Stimulated activated CD4-positive, alpha-beta T cell treated with anti-CD3 and anti-CD28 coated beads, Interleukin-15, amount 100 ng/mL, for 24 hours (primary cell): ENCODE results near the gene PIK3R1.

ENCODE experiments used
- DNase-seq: peaks from one replicate; pipeline ENCODE4 v3.0.0-alpha.2; 2020

Gene PIK3R1

DNA sequence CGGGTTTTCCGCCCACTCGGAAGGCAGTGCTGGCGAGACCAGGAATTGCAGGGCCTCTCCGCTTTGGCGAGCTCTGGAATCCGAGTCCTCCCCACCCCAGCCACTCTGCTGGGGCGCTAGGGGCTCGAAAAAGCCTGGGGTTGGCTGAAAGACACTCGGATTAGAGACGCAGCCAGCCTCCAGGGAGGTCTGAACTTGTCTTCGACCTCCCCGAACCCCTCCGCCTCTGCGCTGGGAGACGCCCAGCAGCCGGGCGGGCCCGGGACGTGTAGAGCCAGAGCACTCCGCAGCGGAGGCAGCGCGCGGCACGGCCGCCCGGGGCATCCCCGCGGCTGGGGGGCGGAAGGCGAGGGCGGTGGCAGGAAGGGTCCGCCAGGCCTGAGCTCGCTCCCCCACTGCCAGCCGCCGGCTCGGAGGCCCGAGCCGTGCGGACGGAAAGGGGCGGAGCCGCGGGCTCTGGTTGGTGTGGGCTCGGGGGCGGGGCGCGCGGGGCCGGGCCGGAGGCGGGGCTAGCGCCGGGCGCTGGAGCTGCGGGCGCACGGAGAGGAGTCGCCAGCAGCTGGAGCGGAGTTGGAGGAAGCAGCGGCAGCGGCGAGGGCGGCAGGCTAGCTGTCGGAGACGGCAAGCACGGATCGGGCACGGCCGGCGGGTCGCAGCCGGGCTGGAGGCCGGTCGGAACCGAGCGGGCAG lies at the start of gene PIK3R1:
Gene PIK3R1, plus strand, starts transcription at position 549 of the 690 bp plus-strand sequence. CDS start 10,920 bp downstream, outside the sequence.
- DNase-seq = peak; percentile 96

DNA sequence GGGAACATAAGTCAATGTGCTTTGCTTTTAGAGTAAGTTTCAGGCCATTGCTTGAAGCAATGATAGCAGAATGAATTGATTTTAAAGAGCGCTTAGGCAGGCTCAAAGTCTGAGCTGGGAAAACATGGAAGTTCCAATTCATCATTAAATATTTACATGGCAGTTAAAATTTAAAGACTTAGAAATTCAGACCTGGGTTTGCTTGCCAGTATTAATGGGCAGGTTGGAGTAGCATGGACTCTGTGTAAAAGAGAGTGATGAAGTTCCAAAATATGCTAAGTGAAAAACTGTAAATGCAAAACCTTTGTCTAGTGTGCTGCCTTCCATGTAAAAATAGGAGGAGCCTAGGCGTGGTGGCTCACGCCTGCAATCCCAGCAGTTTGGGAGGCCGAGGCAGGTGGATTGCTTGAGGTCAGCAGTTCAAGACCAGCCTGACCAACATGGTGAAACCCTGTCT lies 48.3 kb upstream of the PIK3R1 start:
- DNase-seq = no peak

DNA sequence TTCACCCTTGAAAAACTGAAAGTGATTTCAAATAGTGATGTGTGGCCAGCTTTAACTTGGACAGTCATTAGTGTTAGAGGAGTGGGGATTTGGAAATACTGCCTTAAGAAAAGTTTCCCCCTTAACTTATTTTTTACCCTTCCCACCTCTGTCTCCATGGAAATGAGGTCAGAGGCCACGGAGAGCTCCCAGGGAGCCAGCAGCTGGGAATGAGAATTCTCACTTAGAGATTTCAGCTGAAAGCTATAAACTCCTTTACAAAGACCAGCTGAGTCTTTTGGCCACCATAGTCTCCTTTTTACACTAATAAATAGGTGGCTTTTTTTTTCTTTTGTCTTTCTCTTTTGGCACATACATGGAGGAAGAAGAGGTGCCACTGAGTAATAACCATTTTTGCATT lies 45.7 kb upstream of the PIK3R1 start:
- DNase-seq = no peak

DNA sequence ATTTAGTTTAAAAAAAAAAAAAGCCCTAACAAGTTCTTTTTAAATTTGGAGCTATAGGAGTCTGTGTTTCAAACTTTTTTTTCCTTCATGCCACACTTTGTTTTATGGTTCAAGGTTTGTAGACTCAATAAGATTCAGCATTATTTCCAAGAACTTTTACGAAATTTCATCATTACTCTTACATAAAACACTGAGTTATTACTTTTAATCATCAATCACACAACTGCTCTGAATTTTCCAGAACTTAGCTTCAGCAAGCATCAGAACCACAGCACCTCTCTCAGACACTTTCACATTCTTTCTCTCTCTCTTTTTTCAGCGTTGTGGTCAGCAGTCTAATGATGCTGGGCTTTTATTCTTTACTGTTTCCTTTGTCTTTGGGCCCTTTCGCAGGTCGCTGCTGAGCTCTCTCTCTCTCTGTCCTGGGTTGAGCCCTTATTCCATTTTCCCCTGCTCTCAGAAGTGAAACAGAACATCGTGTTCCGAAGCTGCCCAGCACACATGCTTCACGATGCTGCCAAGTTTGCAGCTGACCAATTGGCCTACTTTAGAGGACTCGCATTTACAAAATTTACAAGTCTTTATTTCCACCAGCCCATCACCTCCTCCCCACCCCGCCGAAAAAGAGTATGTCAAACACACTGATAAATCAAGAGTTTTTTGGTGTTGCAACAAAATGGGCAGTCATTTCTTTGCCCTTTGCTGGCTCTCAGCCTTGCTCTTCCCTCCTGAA lies 44.6 kb upstream of the PIK3R1 start:
- DNase-seq = no peak

DNA sequence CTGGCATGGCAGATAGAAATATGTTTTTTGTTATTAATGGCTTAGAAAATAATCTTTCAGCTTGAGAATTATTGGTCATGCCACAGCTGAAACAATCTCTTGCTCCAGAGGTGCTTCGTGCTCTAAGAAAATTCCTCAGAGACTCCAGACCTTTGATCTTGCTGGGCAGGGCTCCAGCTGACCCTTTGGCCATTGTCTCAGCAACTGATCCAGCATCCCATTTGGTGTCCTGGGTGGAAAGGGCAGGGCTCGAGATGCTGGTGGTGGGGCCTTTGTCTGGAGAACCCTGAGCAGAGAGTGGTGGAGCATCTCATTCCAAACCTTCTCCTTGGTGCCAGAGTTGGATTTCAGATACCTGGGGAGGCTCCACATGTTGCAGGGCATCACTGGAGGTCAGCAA lies 43.2 kb upstream of the PIK3R1 start:
- DNase-seq = no peak

DNA sequence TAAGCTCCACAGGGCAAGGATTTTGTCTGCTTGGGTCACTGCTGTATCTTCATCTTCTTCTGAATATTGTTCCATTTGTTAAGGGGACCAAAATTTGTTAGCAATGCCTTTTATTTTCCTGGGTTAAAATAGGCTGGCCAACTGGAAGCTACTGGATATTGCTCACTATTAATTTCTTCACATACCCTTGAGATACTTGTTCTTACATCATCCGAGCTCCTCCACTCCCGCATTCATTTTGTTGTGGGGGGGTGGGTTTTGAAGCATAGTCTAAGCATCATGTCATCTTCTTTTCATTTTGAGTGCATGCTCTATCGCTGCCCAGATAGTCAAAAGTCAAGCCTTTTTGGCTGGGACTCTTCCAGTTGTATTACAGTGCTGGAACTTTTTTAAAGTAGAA lies 42.5 kb upstream of the PIK3R1 start:
- no peak for DNase-seq

DNA sequence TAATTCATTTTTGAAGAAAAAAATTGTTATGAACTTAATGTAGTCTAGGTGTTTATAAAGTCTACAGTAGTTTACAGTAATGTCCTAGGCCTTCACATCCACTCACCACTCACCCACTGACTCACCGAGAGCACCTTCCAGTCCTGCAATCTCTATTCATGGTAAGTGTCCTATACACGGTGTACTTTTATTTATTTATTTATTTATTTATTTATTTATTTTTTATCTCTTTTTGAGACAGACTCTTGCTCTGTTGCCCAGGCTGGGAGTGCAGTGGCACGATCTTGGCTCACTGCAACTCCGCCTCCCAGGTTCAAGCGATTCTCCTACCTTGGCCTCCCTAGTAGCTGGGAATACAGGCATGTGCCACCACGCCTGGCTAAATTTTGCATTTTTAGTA lies 39.3 kb upstream of the PIK3R1 start:
- DNase-seq = no peak

DNA sequence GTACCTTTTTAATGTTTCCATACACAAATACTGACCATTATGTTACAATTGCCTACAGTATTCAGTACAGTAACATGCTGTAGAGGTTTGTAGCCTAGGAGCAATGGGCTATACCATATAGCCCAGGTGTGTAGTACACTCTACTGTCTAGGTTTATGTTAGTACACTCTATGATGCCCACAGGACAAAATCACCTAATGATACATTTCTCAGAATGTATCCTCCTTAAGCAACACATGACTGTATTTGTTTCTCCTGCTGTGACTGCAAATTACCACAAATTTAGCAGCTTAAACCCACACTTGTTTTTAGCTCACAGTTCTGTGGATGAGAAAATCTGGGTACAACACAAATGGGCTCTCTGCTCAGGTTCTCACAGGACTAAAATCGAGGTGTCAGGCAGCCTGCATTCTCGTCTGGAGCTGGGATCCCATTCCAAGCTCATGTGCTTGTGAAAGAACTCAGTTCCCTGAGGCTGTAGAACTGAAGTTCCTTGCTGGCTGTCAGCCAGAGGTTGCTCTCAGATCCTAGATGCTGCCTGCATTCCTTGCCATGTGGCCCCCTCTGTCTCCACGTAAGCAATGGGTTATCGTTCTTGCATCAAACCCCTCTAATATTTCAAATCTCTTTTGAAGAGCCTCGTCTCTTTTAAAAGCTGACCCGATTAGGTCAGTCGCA lies 38.6 kb upstream of the PIK3R1 start:
- DNase-seq = no peak

DNA sequence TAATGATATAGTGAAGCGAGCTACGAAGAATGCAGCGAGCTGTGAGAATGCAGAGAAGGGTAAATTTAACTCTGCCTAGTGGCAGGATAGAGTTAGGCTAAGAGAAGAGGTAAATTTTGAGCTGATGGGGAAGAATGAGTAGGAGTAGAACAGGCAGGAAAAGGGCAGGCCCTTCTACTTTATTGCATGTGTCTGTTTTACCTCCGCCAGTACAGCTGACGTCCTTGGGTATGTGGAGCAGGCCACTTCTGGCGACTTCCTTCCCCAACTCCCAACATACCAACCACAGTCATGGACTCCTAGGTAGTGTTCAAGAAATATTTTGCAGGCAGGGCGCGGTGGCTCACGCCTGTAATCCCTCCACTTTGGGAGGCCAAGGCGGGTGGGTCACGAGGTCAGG lies 37.9 kb upstream of the PIK3R1 start:
- DNase-seq = no peak

DNA sequence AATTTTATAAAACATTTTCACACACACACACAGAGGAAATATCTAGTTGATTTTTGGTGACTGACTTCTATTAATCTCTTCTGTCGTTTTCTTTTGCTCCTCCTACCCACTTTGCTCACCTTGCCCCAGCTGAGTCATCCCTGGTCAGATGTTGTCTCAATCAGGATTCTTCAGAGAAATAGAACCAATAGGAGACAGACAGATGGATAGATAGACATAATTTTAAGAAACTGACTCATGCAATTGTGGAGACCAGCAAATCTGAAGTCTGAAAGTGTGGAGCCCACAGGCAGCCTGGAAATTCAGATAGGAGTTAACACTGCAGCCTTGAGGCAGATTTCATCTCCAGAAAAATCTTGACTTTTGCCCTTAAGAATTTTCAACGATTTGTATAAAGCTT lies 37.0 kb upstream of the PIK3R1 start:
- DNase-seq = peak; percentile 14

DNA sequence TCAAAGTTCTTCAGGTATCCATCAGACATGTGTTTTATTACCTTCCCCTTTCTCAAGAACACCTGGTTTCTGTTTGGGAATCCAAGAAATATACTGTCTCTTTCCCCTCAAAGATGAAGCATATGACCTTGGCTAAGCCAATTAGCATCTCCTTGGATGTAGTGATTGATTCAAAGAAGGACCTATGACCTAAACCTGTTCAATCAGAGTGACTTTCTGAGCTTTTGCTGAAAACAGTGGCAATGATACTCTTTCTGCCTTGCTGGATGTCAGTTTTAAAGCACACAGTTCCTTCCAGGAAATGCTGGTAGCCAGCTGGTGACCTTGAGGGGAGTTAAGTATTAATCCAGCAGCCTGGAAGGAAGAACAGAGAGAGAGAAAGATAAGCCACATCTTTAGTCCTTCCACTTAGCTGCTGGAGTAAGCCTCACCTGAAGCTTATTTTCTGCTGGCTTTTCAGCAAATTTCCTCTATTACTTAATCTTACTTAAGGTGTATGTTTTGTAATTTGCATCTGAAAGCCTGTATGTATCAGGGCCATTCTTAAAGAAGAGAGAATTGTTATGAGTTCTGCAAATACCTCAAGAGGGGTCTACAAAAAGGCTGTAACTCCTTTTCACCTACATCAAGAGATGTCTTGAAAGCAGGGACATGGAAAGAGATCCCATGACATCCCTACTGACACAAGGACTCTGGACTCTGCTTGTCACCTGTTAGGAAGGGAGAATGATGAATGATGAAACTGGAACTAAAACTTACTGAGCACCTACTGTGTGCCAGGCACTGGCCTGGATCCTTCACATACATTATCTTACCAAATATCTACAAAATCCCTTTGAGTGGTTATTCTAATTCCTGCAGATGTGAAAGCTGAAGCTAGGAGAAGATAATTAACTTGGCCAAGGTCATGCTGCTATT lies 35.2 kb upstream of the PIK3R1 start:
- no peak for DNase-seq

DNA sequence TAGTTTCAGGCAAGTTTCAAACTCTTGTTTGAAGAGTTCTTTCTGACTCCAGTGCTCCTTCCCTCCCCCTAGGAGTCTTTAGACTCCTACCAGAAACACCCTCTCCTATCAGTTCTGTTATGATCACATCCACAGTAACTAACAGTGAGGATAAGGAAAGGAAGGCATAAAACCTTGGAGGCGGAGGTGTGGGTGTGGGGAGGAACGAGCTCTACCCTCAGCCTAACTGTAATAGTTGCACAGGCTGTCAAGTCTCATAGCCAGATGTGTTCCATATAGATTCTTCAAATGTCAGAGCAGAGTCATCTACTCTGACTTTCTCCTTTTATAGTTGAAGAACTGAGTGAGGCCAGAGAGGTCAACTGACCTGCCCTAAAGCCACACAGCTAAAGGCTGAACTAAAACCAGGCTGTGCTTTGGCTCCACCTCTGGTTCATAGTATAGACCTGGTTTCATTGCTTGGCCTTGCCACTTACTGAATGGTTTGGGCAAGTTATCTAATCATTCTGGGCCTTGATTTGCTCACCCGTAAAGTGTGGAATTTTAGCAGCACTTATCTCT lies 34.4 kb upstream of the PIK3R1 start:
- no peak for DNase-seq

DNA sequence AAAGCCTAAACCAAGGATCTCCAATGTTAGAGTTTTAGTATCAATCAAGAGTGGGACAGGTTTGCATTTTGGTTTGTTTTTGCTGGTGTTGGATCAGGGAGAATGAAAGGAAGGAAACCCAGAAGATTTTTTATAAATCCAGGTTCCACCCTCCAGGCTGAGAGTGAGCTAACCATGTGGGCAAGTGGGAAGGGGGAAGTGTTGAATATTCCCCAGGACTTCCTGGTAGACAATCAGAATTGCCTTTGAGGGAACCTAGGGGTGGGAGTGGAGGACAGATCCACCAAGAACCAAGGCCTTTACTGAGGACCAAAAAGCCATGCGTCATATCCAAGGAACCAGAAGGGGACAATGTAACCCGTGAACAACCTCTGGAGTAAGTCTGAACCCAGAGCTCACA lies 33.5 kb upstream of the PIK3R1 start:
- no peak for DNase-seq

DNA sequence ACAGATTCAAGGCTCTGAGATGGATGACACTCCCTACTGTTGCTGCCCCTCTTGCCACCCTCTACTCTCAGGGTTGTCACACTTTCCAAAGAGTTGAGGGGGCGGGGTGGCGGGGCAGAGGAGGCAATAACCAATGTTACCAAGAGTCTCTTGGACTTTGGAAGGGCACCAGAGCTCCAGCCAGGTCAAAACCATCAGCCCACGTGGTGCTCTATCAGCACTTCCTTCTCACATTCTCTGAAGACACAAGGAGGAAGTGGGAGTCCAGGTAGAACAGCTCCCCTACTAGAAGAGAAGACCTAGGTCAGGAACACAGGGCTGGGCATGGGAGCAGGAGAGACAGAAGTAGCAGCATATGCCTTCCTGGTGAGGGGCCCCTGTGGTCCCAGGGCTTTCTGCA lies 33.0 kb upstream of the PIK3R1 start:
- no peak for DNase-seq

DNA sequence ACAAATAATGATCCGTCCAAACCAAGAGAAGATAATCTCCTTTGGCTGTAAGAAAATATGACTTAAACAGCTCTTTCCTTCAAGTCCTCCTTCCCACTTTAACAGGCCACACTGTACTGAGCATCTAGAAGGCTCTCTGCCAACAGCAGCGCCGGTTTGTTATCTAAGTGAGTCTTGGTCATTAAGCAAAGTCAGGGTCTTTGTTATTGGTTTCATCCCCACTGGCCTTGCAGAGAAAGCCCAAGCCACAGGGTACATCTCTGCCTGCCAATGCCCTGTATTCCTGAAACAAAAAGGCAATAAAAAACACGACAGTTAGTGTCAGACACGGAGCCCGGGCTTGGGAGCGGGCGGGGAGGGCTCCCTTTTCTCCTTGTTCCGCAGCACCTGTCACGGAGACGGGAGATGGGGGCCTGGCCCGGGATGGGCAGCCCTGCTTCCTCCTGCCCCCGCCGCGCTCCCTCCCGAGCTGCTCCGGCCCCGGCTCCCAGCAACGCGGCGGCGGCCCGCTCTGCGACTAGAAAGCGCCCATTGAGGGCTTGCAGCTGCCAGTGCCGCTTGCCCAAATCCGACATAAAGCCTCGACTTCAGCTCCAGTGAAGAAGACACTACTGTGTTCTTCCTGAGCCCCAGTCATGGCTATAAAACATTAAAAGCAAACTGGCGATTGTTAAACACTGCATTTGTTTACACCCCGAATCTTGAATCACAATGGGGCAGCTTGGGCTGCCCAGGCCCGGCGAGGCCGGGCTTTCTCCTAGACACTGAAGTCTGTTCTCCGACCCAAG lies 28.1 kb upstream of the PIK3R1 start:
- DNase-seq = no peak

DNA sequence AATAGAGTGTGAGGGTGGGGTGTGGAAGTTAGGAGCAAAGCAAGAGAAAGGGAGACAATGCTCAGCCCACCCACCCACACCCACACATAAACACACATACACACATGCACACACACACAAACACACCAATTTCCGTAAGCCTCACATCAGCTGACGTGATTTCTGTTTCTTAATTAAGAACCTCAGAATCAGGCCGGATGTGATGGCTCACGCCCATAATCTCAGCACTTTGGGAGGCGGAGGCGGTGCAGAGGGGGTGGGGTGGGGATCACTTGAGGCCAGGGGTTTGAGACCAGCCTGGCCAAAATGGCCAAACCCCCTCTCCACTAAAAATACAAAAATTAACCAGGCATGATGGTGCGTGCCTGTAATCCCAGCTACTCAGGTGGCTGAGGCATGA lies 26.4 kb upstream of the PIK3R1 start:
- no peak for DNase-seq

DNA sequence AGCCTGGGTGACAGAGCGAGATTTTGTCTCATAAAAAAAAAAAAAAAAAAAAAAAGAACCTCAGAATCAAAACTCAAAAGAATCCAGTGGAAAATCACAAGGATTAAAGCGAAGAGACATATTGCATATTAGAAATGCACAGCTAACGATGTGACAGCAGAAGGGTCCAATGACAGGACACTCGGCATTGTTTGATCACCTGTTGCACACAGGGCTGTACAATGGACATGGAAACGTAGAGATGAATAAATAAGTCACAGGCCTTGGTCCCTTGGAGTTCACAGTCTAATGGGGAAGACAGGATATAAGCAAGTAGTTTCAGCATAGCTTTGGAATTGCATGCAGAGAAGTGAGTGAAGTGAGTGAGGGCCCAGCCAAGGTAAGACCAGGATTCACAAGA lies 25.9 kb upstream of the PIK3R1 start:
- no peak for DNase-seq

DNA sequence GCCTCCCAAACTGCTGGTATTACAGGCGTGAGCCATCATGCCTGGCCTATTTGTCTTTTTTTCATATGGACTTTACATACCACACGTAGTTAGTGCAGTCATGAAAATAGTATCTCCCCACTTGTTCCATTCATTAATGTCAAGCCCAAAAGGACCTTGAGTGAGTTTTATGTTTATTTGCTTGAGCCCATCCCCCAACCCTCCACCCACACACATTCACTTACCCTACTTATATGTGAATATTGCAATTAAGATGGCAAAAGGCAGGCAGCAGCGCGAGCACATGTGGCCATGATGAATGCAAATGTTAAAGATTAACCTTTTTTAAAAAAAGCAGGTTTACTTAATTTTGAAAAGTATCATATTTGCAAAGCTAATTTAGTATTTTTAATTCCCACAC lies 24.9 kb upstream of the PIK3R1 start:
- DNase-seq = no peak

DNA sequence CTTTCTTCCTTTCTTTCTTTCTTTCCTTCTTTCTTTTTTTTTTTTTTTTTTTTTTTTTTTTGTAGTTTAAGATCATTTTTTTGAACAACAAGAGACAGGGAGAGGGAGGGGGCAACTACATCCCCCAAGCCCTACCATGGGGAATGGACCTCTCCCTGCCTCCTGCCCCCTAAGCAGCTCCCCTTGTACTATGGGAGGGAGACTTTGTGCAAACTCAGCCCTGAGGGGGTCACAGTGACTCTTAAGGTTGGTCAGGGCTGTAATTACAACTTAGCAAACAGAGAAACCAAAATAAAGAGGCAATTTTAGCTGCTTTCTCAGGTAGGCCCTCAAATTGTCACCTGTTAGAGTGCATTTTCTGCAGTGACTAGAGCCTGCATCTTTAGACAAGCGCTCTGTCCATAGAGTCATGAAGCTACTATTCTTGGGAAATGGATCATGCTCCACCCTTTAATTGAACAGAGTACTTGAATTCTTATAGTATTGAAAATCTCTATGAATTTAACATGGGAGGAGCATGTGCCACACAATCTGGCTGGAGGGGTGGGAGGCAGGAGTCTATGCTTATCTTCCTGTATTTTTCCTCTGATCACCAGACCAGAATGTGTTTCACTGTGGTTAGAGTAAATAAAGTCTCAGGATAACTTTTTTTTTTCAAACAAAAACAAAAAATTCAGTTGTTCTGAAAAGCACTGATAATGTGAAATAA lies 24.3 kb upstream of the PIK3R1 start:
- DNase-seq = no peak

DNA sequence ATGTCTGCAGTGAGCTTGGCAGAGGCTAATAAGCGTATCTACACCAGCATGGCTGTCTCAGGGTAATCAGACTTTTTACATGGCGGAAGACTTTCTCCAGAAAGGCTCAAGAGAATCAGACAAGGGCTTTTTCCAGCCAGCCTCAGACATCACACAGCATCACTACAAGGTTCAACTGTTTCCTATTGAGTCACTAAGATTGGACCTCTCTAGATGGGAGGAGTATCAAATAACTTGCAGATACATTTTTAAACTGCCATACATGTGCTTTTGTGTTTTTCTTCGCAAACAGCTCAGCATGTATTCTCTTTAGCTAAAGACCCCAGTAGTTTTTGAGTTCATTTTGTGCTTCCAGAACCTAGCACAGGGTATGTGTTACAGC lies 22.9 kb upstream of the PIK3R1 start:
- DNase-seq = no peak

DNA sequence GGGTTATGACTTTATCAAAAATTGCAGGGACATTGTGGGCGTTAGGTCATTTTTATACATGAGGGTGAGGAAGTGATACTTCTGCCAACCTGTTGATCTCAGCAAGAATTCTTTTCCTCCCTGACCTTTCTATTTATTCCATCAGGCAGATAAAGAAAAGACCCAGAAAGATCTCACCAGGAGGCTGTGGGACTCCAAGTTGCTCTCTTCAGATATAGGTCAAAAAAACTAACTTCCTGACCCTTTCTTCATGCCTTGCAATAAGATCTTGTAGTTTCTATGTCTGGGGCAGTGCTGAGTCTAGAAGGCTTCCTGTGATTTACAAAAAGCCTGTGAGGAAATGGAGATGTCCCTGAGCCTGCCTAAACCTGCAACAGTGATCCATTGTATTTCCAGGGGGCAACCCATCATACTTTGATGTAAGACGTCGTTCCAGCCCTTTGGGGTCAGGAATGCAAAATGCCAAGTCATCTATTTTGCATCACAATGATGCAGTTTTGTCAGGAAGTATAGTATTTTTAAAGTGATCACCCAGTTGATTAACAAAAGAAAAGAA lies 22.0 kb upstream of the PIK3R1 start:
- no peak for DNase-seq
